8988T (cell line): ENCODE results near the gene CCNT2.
"Not testable (repeated sequence)": the region's sequence is repeated elsewhere in the genome, so short reads cannot be mapped to it uniquely, and the experiment has no call there.

Experiments used
- DNase-seq: peaks from one replicate; pipeline ENCODE4 v3.0.0; 2011

CCNT2 gene

GRCh38 chr2:134976074-134976702 is 57.6 kb downstream of the CCNT2 start:
- DNase-seq: no peak

- DNase-seq: not testable (repeated sequence)
Observed at GRCh38 chr2:134977104-134977503, 58.5 kb downstream of the CCNT2 start.

- no peak for DNase-seq
Observed at GRCh38 chr2:134979221-134979620, 60.6 kb downstream of the CCNT2 start.

GRCh38 chr2:134980639-134981038 is 62.0 kb downstream of the CCNT2 start:
- no peak for DNase-seq

- DNase-seq: no peak
Observed at GRCh38 chr2:134982603-134983002, 64.0 kb downstream of the CCNT2 start.

GRCh38 chr2:134985061-134985460 is 66.4 kb downstream of the CCNT2 start:
- DNase-seq: no peak

- DNase-seq: no peak
Observed at GRCh38 chr2:134988994-134989605, 70.5 kb downstream of the CCNT2 start.

GRCh38 chr2:134999521-134999920 is 80.9 kb downstream of the CCNT2 start:
- DNase-seq: no peak

GRCh38 chr2:135002836-135003235 is 84.2 kb downstream of the CCNT2 start:
- no peak for DNase-seq

GRCh38 chr2:135004005-135004746 is 85.6 kb downstream of the CCNT2 start:
- peak; percentile 57 for DNase-seq

GRCh38 chr2:135005753-135006152 is 87.1 kb downstream of the CCNT2 start:
- no peak for DNase-seq
